ENCODE results near the gene NTN1.
A peak's percentile ranks its signal among the peaks of the same experiment; 100 is the strongest.

Gene NTN1

DNA sequence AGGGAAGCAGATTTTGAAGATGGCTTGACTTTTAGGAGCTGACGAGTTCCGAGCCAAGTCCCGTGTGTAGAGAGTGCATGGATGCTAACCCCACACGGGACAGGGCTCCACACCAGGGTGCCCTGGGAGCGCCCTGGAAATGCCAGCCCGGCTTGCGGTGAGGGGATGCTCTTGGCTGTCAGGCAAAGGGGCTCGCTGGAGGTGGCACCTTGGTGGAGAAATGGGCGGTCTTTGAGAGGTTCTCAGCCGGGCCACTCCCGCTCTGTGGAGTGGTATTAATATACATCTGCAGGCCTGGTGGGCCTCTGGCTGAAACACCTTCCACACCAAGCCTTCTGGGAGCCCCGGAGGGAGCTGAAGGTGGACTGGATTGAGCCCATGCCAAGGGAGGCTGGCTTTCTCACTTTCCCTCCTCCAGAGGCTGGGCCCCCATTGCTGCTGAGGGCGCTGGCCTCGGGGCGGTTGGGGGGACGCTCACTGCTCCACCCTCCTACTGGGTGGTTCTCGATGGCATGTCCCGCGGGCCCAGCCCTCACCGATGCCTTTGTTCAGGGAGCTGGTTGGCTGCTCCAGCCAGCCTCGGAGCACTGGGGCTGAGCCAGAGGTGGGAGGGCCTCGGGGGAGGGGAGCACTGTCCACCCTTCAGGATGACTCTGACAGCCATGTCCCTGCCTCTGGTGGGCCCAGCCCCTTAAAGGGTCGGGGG is 210.3 kb downstream of the NTN1 start:
- DNase-seq (ENCODE audit: low read depth in 2 of 2): no peak

GRCh38 chr17:9232155-9232475 is 210.8 kb downstream of the NTN1 start:
- no peak for DNase-seq (ENCODE audit: low read depth in 2 of 2)

- DNase-seq (ENCODE audit: low read depth in 2 of 2): no peak
Observed at GRCh38 chr17:9232591-9233270, 211.4 kb downstream of the NTN1 start.

DNA sequence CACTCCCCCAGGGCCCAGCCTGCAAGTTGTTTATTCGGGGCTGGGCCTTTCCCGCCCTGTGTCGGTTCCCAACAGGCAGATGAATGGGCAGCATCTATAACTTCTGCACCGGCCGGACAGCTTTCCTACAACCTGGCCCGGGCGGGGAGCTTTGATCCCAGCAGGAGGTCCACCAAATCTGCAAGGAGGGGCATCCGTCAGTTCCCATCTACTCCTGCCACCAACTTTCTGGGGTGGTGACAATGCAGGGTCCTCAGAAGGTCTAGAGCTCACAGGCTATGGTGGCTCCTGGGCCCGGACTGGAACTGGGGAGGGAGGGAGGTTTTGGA is 211.9 kb downstream of the NTN1 start:
- DNase-seq (ENCODE audit: low read depth in 2 of 2): no peak

DNA sequence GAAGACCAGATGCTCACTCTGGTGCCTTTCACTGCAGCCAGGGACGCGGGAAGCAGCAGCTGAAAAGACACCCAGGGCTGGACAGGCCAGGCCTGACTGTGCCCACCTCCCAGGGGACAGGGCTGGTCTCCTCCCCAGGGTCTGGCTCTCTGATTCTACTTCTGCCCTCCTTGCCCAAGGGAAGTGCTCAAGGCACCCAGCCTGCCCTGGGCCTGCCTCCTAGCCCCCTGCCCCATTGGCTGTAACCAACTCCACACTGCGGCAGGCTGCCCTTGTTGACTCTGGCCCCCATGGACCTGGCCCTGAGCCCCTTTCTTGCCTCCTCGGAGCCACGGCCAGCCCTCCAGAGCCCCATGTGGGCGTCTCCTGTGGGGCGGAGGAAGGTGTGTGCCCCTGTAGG is 212.5 kb downstream of the NTN1 start:
- no peak for DNase-seq (ENCODE audit: low read depth in 2 of 2)

- no peak for DNase-seq (ENCODE audit: low read depth in 2 of 2)
Observed at GRCh38 chr17:9234389-9234945, 213.2 kb downstream of the NTN1 start.

GRCh38 chr17:9235346-9235745 is 214.0 kb downstream of the NTN1 start:
- no peak for DNase-seq (ENCODE audit: low read depth in 2 of 2)

- no peak for DNase-seq (ENCODE audit: low read depth in 2 of 2)
Observed at GRCh38 chr17:9236286-9237052, 215.2 kb downstream of the NTN1 start.

GRCh38 chr17:9237053-9237410 is 215.7 kb downstream of the NTN1 start:
- no peak for DNase-seq (ENCODE audit: low read depth in 2 of 2)

DNA sequence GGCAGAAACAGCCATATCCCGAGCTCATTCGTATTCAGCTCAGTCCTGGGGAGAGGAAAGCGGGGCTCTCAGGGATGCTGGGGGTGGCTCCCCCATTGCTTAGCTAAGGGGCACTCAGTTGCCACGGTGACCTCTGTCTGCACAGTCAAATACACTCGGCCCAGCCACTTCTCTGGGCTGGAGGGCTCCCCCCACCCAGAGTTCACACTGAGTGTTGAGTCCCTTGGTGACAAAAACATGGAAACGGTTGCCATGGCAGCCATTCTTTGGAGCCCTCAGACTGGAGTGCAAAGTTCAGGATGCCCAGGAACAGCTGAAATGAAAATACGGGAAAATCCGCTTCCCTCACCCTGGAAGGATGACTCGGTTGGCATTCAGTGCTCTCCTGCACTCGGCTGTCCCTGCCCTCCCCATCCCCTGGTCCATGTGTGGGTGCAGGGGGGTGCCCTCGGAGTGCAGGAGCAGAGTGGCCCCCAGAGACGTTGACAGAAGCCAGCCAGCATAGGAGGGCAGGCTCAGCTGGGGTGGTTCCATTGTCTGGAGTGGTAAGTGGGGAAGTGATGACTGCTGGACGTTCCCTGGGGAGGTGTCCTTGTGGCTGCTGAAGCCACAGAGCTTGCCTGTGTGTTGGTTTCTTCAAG is 216.5 kb downstream of the NTN1 start:
- no peak for DNase-seq (ENCODE audit: low read depth in 2 of 2)

GRCh38 chr17:9238340-9239245 is 217.3 kb downstream of the NTN1 start:
- DNase-seq (ENCODE audit: low read depth in 2 of 2): no peak

- peak in 1 of 2 donors; percentile 7 for DNase-seq (ENCODE audit: low read depth in 2 of 2)
Observed at GRCh38 chr17:9239246-9239792, 218.0 kb downstream of the NTN1 start.

GRCh38 chr17:9239793-9240658 is 218.7 kb downstream of the NTN1 start:
- peak; percentile 31 to 62 for DNase-seq (ENCODE audit: low read depth in 2 of 2)

DNA sequence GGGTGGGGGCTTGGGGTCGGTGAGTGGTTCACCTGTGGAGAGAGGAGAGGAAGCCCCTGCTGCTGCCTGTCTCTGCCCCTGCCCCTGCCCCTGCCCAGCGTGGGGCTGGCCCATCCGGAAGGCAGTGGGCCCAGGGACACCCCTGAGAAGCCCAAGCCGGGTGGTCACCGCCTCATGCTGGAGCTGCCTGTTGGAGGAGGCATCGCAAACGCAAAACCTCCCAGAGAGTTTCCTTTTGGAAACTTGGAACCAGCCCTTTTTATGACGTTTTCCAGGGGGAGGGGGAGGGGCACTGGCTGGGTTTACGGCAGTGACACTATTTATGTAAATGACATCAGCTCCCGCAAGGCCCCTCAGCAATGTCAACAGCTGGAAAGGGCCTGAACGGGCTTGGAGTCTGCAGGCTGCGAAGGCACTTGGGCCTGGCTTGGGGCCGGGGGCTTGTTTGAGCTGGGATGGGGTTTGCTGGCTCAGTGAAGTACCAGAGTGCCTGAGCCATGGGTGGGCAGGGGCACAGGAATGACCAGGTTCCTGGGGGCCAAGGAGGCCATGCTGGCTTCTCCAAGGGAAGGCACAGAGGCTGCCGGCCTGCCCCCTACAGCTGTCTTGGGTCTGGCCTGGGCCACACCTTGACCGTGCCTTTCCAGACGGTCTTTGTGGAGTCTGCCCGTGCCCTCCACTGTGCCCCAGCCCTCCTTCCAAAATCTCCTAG is 219.5 kb downstream of the NTN1 start:
- no peak for DNase-seq (ENCODE audit: low read depth in 2 of 2)

DNA sequence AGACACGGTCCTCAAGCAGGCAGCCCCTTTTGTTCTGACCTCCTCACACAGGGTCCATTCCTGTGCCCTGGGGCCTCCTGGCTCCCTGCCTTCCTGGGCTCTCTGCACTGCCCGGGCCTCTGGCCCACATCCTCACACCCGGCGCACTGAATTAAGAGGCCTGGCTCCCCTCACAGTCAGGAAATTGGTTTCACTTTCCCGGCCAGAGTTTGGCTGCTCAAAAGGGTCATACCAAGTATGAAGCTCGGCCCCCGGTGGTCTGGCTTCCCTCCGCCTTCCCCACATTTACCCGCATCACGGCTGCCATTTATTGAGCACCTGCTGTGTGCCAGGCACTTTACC is 220.0 kb downstream of the NTN1 start:
- DNase-seq (ENCODE audit: low read depth in 2 of 2): no peak

DNA sequence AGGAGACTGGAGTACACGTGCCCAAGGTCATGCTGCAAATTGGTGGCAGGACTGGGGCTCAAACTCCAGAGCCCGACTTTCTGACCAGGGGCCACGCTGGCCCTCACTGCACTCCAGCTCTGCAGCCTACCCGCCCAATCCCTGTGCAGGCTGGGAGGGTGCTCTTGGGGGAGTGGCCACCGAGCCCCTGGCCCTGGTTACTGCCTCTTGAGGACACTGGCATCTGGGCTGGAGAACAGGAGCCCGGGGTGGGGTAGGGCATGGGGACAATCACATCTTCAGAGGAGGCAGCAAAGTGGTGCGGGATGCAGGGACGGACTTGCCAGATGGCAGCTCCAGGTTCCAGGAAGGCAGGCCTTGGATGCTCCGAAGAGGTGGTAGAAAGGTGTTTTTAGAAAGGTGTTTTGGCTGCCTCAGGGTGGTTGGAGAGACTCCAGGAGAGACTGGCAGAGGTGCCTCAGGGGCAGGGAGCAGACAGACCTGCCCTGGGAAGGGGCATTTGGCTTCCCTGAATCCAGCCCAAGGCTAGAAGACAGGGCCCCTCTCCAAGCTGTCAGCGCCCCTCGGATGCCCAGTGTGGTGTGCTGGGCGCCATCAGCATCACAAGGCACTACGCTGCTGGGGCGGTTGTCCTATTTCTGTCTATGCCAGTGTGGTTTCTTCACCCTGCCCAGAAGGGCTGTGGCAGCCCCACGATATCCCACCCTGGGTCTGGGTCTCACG is 220.6 kb downstream of the NTN1 start:
- no peak for DNase-seq (ENCODE audit: low read depth in 2 of 2)

- DNase-seq (ENCODE audit: low read depth in 2 of 2): no peak
Observed at GRCh38 chr17:9242497-9242881, 221.2 kb downstream of the NTN1 start.

GRCh38 chr17:9242983-9243382 is 221.7 kb downstream of the NTN1 start:
- no peak for DNase-seq (ENCODE audit: low read depth in 2 of 2)
